SU-DHL-6 (cell line): ENCODE data around the gene SYCP1.
A peak's percentile ranks its signal among the peaks of the same experiment; 100 is the strongest.

Experiments
- EZH2phosphoT487 ChIP-seq: fragments of 200-600 bp; sonication (generic), shearing (Covaris generic); conservative IDR thresholded peaks from 2 replicates; pipeline ENCODE4 v1.6.1; 2018; ENCODE audit warnings: mild to moderate bottlenecking, antibody characterized with exemption, low read length, moderate library complexity, mixed read lengths
- TF ChIP-seq, protein P1 (sequence below): fragments of 200-600 bp; sonication (generic); IDR thresholded peaks from one replicate; pipeline ENCODE4 v1.5.1; 2017; ENCODE audit warnings: antibody characterized with exemption, mild to moderate bottlenecking, low read length, moderate library complexity; ENCODE audit not compliant: insufficient read depth, poor library complexity, severe bottlenecking

DNA sequence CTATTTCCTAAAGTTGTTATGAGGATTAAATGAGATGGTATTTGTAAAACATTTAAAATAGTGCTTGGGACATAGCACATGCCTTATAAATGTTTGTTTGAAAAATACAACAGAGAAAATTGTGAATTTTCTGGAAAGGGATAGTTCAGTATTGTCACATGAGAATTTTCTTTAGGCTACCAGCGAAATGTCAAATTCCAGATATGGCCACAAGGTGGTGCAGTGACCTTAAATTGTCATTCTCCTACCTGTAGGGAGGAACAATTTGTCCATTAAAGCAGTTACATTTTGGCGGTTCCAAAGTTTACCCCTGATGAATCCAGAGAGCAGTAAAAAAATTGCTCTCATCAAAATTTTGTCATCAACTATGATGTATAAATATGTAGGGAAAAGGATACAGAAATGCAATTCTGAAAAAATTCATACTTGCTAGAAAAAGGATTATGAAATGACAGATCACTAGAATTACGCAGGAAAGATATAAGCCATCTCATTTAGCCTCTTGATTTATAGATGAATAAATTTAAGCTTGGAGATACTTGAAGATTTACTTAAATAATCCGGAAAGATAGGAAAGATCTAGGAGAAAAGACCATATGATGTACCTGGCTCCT lies 124.7 kb downstream of the SYCP1 start:
- TF ChIP-seq, protein P1, sequence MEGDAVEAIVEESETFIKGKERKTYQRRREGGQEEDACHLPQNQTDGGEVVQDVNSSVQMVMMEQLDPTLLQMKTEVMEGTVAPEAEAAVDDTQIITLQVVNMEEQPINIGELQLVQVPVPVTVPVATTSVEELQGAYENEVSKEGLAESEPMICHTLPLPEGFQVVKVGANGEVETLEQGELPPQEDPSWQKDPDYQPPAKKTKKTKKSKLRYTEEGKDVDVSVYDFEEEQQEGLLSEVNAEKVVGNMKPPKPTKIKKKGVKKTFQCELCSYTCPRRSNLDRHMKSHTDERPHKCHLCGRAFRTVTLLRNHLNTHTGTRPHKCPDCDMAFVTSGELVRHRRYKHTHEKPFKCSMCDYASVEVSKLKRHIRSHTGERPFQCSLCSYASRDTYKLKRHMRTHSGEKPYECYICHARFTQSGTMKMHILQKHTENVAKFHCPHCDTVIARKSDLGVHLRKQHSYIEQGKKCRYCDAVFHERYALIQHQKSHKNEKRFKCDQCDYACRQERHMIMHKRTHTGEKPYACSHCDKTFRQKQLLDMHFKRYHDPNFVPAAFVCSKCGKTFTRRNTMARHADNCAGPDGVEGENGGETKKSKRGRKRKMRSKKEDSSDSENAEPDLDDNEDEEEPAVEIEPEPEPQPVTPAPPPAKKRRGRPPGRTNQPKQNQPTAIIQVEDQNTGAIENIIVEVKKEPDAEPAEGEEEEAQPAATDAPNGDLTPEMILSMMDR: peak; percentile 18
- TF ChIP-seq EZH2phosphoT487: no peak
